K562 (cell line): Measurements from ENCODE around the gene TBXAS1. TPM values are rescaled to one million over a fixed set of nuclear protein-coding genes. Genes with fewer than 3 reads are reported as not detected.

Source experiments
- ESRRA ChIP-seq: fragments of 450-650 bp; IDR thresholded peaks from 2 replicates; pipeline ENCODE4 v1.6.1; 2014; ENCODE audit warnings: low read depth, mild to moderate bottlenecking, moderate library complexity, borderline replicate concordance
- GTF2A2 ChIP-seq: IDR thresholded peaks from 2 replicates; pipeline ENCODE4 v1.6.1; 2016; ENCODE audit warnings: mild to moderate bottlenecking, missing genetic modification characterization, missing compliant biosample characterization
- HSF4 ChIP-seq: fragments of 250-450 bp; sonication (Bioruptor Pico); IDR thresholded peaks from 2 replicates; pipeline ENCODE4 v2.1.2; 2022; ENCODE audit warnings: mild to moderate bottlenecking, moderate library complexity, borderline replicate concordance
- JUN ChIP-seq, 2 experiments: sonication (generic) in 1 of 2; formaldehyde crosslinking in 1 of 2; IDR thresholded peaks; 2 replicates each; pipeline versions ENCODE4 v1.6.1 to v1.8.0; 2012 to 2022; ENCODE audit warnings: borderline replicate concordance in 2 of 2, mild to moderate bottlenecking in 2 of 2, improper control_type of control experiment in 1 of 2, low read depth in 1 of 2, low read length in 1 of 2, missing genetic modification reagents in 1 of 2
- MAZ ChIP-seq, 2 experiments: fragments of 450-650 bp in 1 of 2; sonication (generic) in 1 of 2; formaldehyde crosslinking; IDR thresholded peaks in 1 of 2; conservative IDR thresholded peaks in 1 of 2; 2 replicates each; pipeline versions ENCODE4 v1.4.0 to v1.5.0; 2020; ENCODE audit warnings: mild to moderate bottlenecking in 1 of 2, missing genetic modification reagents in 1 of 2
- MEIS2 ChIP-seq: fragments of 450-650 bp; IDR thresholded peaks from 2 replicates; pipeline ENCODE4 v1.6.1; 2014; ENCODE audit warnings: mild to moderate bottlenecking; ENCODE audit not compliant: partially characterized antibody
- STAG1 ChIP-seq: sonication (generic); formaldehyde crosslinking; IDR thresholded peaks from 2 replicates; pipeline ENCODE4 v1.5.0; 2020; ENCODE audit warnings: missing genetic modification reagents, borderline replicate concordance
- TEAD1 ChIP-seq, 2 experiments: fragments of 450-650 bp in 1 of 2; sonication (generic) in 1 of 2; formaldehyde crosslinking; IDR thresholded peaks; 2 replicates each; pipeline versions ENCODE4 v1.4.0 to v1.8.0; 2020 to 2022; ENCODE audit warnings: mild to moderate bottlenecking in 2 of 2, missing genetic modification reagents in 1 of 2
- ZFP1 ChIP-seq: fragments of 450-650 bp; formaldehyde crosslinking; IDR thresholded peaks from 2 replicates; pipeline ENCODE4 v1.4.0; 2020; ENCODE audit warnings: mild to moderate bottlenecking, mixed read lengths
- ZKSCAN3 ChIP-seq: fragments of 250-450 bp; sonication (Bioruptor Pico); IDR thresholded peaks from 2 replicates; pipeline ENCODE4 v1.4.0; 2020
- ZNF830 ChIP-seq: fragments of 250-450 bp; sonication (Bioruptor Pico); IDR thresholded peaks from 2 replicates; pipeline ENCODE4 v1.5.0; 2021; ENCODE audit warnings: mild to moderate bottlenecking
- polyA plus RNA-seq, 8 experiments: library from polyadenylated mRNA; depleted of rRNA in 4 of 8; stranded (reverse) in 5 of 8; unstranded in 3 of 8; fragments of >200 nt; fragmentation: Nextera tagmentation in 2 of 8; fragmentation: Illumina TruSeq in 1 of 8; extraction: Ambion mirVana in 2 of 8; extraction: Trizol in 1 of 8; gene quantifications; 2 replicates each; pipeline versions ENCODE4 v1.2.1 to v1.2.3, GENCODE V29; 2011 to 2014; ENCODE audit warnings: inconsistent platforms in 1 of 8, missing spikeins in 1 of 8
- total RNA-seq, 7 experiments: library from RNA; depleted of rRNA in 6 of 7; stranded (reverse); fragments of >200 nt in 6 of 7; fragmentation: Illumina TruSeq in 2 of 7; extraction: Trizol in 2 of 7; gene quantifications; 2 replicates each; pipeline versions ENCODE4 v1.2.1 to v1.2.3, GENCODE V29; 2011 to 2021; ENCODE audit warnings: low replicate concordance in 1 of 7
- TF ChIP-seq, protein P1 (sequence below): fragments of 250-450 bp; sonication (Bioruptor Pico); IDR thresholded peaks from 2 replicates; pipeline ENCODE4 v1.9.0; 2021; ENCODE audit warnings: mild to moderate bottlenecking, inconsistent platforms
- TF ChIP-seq, protein P2 (sequence below): fragments of 450-650 bp; IDR thresholded peaks from 2 replicates; pipeline ENCODE4 v1.6.1; 2016
- TF ChIP-seq, protein P3 (sequence below): fragments of 450-650 bp; IDR thresholded peaks from 2 replicates; pipeline ENCODE4 v1.6.1; 2017; ENCODE audit warnings: antibody characterized with exemption, mild to moderate bottlenecking
- TF ChIP-seq, protein P4 (sequence below): sonication (generic); formaldehyde crosslinking; IDR thresholded peaks from 2 replicates; pipeline ENCODE4 v1.8.1; 2023; ENCODE audit warnings: mild to moderate bottlenecking, missing genetic modification reagents

TBXAS1 gene
- total and polyA plus RNA-seq, 9 of the 15 experiments (the other 6 are each of a cell fraction or from before 2014, with no cell fraction given), result 1.1 to 8.3 (median 1.9) TPM

DNA sequence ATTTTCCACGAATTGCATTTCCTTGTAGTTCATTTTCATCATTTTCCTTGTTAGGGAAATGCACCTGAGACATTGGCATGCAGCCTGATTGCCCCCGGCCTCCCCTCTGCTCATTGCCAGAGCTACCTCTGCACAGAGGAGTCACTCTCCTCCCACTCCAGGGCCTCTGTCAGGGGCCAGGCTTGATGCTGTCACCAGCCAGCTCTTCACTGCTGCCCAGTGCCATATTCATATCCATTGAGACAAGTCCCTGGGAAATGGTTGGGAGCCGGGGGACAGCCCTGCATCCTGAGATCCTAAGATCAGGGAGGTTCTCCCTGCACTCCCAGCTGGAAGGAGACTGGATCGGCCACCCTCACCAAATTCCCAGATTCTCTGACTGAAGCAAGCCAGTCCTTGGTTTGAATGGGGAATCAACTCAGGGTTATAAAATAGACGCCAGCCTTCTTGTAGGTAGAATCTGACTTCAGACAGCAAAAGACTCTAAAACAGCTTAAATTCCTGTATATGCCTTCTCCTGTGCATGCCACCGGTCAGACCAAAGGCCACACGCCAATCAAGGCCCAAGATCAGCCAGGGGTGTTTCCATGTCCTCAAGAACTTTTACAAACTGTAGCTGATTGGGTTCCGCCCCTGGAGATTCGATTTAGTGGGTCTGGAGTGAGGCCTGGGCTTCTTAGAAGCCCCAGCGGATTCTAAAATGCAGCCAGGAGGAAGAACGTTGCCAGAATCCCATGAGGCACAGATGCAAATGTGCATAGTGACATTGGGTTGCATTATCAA is 147.2 kb downstream of the TBXAS1 start (continued):
- TF ChIP-seq TEAD1 (CRISPR knock-in tag; IDR thresholded peaks at IDR 0.05) (peak in 1 of 2 experiments; percentile 70; a peak in 1 of 4 replicates), MAZ (CRISPR knock-in tag; conservative IDR thresholded peaks at IDR 0.05 in 1 of 2, IDR thresholded peaks at IDR 0.05 in 1 of 2) (0 out of 4 replicates have a peak, but pooled peaks of 1 of the 2 experiments have one; percentile 25), GTF2A2 (tag) (0 out of 2 replicates have a peak, but pooled peaks have one; percentile 3), STAG1 (CRISPR knock-in tag) (no peak), ESRRA (no peak), ZKSCAN3 (CRISPR knock-in tag) (no peak), JUN (IDR thresholded peaks at IDR 0.05; ENCODE audit: borderline replicate concordance, low read depth, low read length) (no peak), JUN (CRISPR knock-in tag; IDR thresholded peaks at IDR 0.05; ENCODE audit: borderline replicate concordance) (0 out of 2 replicates have a peak, but pooled peaks have one; percentile 51), MEIS2 (peak; percentile 18), ZNF830 (CRISPR knock-in tag) (no peak), HSF4 (CRISPR knock-in tag) (no peak), ZFP1 (CRISPR knock-in tag) (no peak)
- TF ChIP-seq, protein P1, sequence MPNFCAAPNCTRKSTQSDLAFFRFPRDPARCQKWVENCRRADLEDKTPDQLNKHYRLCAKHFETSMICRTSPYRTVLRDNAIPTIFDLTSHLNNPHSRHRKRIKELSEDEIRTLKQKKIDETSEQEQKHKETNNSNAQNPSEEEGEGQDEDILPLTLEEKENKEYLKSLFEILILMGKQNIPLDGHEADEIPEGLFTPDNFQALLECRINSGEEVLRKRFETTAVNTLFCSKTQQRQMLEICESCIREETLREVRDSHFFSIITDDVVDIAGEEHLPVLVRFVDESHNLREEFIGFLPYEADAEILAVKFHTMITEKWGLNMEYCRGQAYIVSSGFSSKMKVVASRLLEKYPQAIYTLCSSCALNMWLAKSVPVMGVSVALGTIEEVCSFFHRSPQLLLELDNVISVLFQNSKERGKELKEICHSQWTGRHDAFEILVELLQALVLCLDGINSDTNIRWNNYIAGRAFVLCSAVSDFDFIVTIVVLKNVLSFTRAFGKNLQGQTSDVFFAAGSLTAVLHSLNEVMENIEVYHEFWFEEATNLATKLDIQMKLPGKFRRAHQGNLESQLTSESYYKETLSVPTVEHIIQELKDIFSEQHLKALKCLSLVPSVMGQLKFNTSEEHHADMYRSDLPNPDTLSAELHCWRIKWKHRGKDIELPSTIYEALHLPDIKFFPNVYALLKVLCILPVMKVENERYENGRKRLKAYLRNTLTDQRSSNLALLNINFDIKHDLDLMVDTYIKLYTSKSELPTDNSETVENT, result no peak
- TF ChIP-seq, protein P2, sequence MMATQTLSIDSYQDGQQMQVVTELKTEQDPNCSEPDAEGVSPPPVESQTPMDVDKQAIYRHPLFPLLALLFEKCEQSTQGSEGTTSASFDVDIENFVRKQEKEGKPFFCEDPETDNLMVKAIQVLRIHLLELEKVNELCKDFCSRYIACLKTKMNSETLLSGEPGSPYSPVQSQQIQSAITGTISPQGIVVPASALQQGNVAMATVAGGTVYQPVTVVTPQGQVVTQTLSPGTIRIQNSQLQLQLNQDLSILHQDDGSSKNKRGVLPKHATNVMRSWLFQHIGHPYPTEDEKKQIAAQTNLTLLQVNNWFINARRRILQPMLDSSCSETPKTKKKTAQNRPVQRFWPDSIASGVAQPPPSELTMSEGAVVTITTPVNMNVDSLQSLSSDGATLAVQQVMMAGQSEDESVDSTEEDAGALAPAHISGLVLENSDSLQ, result peak; percentile 84
- TF ChIP-seq, protein P3, sequence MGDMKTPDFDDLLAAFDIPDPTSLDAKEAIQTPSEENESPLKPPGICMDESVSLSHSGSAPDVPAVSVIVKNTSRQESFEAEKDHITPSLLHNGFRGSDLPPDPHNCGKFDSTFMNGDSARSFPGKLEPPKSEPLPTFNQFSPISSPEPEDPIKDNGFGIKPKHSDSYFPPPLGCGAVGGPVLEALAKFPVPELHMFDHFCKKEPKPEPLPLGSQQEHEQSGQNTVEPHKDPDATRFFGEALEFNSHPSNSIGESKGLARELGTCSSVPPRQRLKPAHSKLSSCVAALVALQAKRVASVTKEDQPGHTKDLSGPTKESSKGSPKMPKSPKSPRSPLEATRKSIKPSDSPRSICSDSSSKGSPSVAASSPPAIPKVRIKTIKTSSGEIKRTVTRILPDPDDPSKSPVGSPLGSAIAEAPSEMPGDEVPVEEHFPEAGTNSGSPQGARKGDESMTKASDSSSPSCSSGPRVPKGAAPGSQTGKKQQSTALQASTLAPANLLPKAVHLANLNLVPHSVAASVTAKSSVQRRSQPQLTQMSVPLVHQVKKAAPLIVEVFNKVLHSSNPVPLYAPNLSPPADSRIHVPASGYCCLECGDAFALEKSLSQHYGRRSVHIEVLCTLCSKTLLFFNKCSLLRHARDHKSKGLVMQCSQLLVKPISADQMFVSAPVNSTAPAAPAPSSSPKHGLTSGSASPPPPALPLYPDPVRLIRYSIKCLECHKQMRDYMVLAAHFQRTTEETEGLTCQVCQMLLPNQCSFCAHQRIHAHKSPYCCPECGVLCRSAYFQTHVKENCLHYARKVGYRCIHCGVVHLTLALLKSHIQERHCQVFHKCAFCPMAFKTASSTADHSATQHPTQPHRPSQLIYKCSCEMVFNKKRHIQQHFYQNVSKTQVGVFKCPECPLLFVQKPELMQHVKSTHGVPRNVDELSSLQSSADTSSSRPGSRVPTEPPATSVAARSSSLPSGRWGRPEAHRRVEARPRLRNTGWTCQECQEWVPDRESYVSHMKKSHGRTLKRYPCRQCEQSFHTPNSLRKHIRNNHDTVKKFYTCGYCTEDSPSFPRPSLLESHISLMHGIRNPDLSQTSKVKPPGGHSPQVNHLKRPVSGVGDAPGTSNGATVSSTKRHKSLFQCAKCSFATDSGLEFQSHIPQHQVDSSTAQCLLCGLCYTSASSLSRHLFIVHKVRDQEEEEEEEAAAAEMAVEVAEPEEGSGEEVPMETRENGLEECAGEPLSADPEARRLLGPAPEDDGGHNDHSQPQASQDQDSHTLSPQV, result 0 out of 2 replicates have a peak, but pooled peaks have one; percentile 3
- TF ChIP-seq, protein P4, sequence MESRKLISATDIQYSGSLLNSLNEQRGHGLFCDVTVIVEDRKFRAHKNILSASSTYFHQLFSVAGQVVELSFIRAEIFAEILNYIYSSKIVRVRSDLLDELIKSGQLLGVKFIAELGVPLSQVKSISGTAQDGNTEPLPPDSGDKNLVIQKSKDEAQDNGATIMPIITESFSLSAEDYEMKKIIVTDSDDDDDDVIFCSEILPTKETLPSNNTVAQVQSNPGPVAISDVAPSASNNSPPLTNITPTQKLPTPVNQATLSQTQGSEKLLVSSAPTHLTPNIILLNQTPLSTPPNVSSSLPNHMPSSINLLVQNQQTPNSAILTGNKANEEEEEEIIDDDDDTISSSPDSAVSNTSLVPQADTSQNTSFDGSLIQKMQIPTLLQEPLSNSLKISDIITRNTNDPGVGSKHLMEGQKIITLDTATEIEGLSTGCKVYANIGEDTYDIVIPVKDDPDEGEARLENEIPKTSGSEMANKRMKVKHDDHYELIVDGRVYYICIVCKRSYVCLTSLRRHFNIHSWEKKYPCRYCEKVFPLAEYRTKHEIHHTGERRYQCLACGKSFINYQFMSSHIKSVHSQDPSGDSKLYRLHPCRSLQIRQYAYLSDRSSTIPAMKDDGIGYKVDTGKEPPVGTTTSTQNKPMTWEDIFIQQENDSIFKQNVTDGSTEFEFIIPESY, result 0 out of 2 replicates have a peak, but pooled peaks have one; percentile 5
